CD4-positive, alpha-beta T cell (primary cell): ENCODE measurements around the gene TOPORS. TPM values are rescaled to one million over a fixed set of nuclear protein-coding genes. Genes with fewer than 3 reads are reported as not detected.

Experiments
- ATAC-seq: fragments of 200-7000 bp; cut with Tn5 transposase; one replicate; pipeline ENCODE4 v1.10.0; 2022; ENCODE audit warnings: mild to moderate bottlenecking; ENCODE audit not compliant: poor library complexity
- CTCF ChIA-PET: fragments of 350-600 bp; sonication (Branson Sonifier 250); formaldehyde crosslinking; loops from one replicate; lab custom pipeline; 2021; ENCODE audit warnings: antibody characterized with exemption, inconsistent platforms; lab: Charles Lee
- POLR2A ChIA-PET: fragments of 350-600 bp; sonication (Branson Sonifier 250); formaldehyde crosslinking; loops from one replicate; lab custom pipeline; 2021; ENCODE audit warnings: antibody characterized with exemption, inconsistent platforms; lab: Charles Lee
- DNase-seq, 14 experiments: peaks; one replicate each; pipeline ENCODE4 v3.0.0-alpha.2; 2013 to 2020; ENCODE audit warnings: mixed read lengths in 2 of 14
- H3K27ac ChIP-seq, 2 donors: one replicate each; pipeline versions ENCODE4 v1.5.1 to v1.7.0; 2013; ENCODE audit warnings: low read length in 2 of 2, low read depth in 1 of 2, mild to moderate bottlenecking in 1 of 2
- H3K27me3 ChIP-seq, 2 experiments: 1 replicate in 1 of 2; 2 replicates in 1 of 2; pipeline versions ENCODE4 v1.6.1 to v1.7.0; 2013; ENCODE audit warnings: low read length in 2 of 2, control low read depth in 1 of 2, mild to moderate bottlenecking in 1 of 2, moderate library complexity in 1 of 2; ENCODE audit not compliant: insufficient read depth in 2 of 2, control insufficient read depth in 1 of 2
- H3K36me3 ChIP-seq: one replicate; pipeline ENCODE4 v1.6.1; 2013; ENCODE audit warnings: low read length, control low read depth; ENCODE audit not compliant: insufficient read depth
- H3K4me1 ChIP-seq: one replicate; pipeline ENCODE4 v1.6.1; 2013; ENCODE audit warnings: low read length, control low read depth; ENCODE audit not compliant: insufficient read depth
- H3K4me3 ChIP-seq: one replicate; pipeline ENCODE4 v1.5.1; 2013; ENCODE audit warnings: mild to moderate bottlenecking, low read length, moderate library complexity
- H3K9me3 ChIP-seq, 2 experiments: 1 replicate in 1 of 2; 2 replicates in 1 of 2; pipeline versions ENCODE4 v1.6.1 to v1.7.0; 2013; ENCODE audit warnings: low read length in 2 of 2, mild to moderate bottlenecking in 2 of 2, control low read depth in 1 of 2, moderate library complexity in 1 of 2; ENCODE audit not compliant: control insufficient read depth in 1 of 2, insufficient read depth in 1 of 2
- H3K27ac Mint-ChIP-seq: one replicate; pipeline ENCODE4 v1.8.0; 2020; ENCODE audit warnings: mixed read lengths
- H3K27me3 Mint-ChIP-seq: one replicate; pipeline ENCODE4 v1.8.0; 2021; ENCODE audit warnings: mixed read lengths
- H3K36me3 Mint-ChIP-seq: one replicate; pipeline ENCODE4 v1.8.0; 2021; ENCODE audit warnings: low read depth, mixed read lengths
- H3K4me1 Mint-ChIP-seq: one replicate; pipeline ENCODE4 v1.8.0; 2021; ENCODE audit warnings: low read depth, mixed read lengths
- H3K4me3 Mint-ChIP-seq: one replicate; pipeline ENCODE4 v1.8.0; 2020; ENCODE audit warnings: mild to moderate bottlenecking, mixed read lengths
- H3K9me3 Mint-ChIP-seq: one replicate; pipeline ENCODE4 v1.8.0; 2020; ENCODE audit warnings: mixed read lengths
- CTCF ChIP-seq: fragments of 200-600 bp; IDR thresholded peaks from one replicate; pipeline ENCODE4 v1.8.0; 2022; ENCODE audit warnings: antibody characterized with exemption, mild to moderate bottlenecking
- intact Hi-C, 2 experiments: fragments of 100-400 bp; cut with DNase I in 1 of 2; cut with micrococcal nuclease in 1 of 2; formaldehyde crosslinking; loops; one replicate each; pipeline versions ENCODE4 v1.15.1 to v1.9.0; 2023 to 2025; cut with DNase I, micrococcal nuclease
- total RNA-seq, 174 experiments: library from RNA in 2 of 174; stranded (reverse) in 2 of 174; gene quantifications; one replicate each; pipeline ENCODE4 v1.2.3 and lab custom pipeline; 2021 to 2026

The TOPORS gene
- total RNA-seq, 2 experiments from 2014 or later: 40.8 to 41.8 TPM

DNA sequence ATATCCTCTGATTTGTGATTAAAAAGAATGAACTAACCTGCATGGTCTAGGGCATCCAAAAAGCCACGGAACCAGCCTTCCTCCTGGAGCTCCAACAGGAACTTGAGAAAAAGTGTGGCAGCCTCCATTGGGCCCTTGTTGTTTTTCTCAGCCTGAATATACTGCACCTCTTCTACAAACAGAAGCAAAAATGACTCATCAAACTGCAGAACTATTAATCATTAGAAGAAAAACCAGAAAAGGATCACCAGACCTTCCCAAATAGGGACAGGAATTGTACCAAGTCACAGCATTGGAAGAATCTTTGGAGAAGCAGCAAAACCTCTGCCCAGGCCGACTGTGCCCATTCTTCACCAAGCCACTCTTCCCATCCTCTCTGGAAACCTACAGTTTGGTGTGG, 51.6 kb downstream of the TOPORS start:
- CTCF ChIA-PET: interaction anchor here (0.9 kb wide), 1 partner anchor 9 kb away, joined by 3 read pairs; no protein-coding TSS in a partner anchor

GRCh38 chr9:32497921-32498320, 54.5 kb downstream of the TOPORS start:
- Histone ChIP-seq H3K4me3 (no peak overlapping the region), H3K9me3 (no peaks in the 10 kb centered on the region), H3K4me1 (no peaks in the 10 kb centered on the region), H3K36me3 (peaks cover 58% of the 10 kb centered on the region), H3K27ac (no peak overlapping the region), H3K27me3 (no peaks in the 10 kb centered on the region)
- Mint-ChIP-seq H3K27me3 (no peaks in the 10 kb centered on the region), H3K4me1 (peaks cover 11% of the 10 kb centered on the region), H3K9me3 (no peaks in the 10 kb centered on the region), H3K27ac (no peak overlapping the region), H3K4me3 (no peak overlapping the region), H3K36me3 (peaks cover 78% of the 10 kb centered on the region)
- ChIA-PET CTCF (interaction anchor here (1.2 kb wide), 1 partner anchor 11 kb away, joined by 3 read pairs; no protein-coding TSS in a partner anchor), POLR2A (no interaction called here)
- intact Hi-C loops: no loop called here
- TF ChIP-seq CTCF: no peak
- ATAC-seq (no peak), DNase-seq (no peak)

More for the DNA sequence above, 51.6 kb downstream of the TOPORS start:
- Mint-ChIP-seq H3K4me1 (peaks cover 14% of the 10 kb centered on the region), H3K36me3 (peaks cover 64% of the 10 kb centered on the region), H3K27me3 (no peaks in the 10 kb centered on the region), H3K4me3 (no peak overlapping the region), H3K9me3 (no peaks in the 10 kb centered on the region), H3K27ac (no peak overlapping the region)
- no peak for DNase-seq
- TF ChIP-seq CTCF: no peak
- intact Hi-C loops: no loop called here
- no peaks in the 10 kb centered on the region for H3K9me3 ChIP-seq
- H3K36me3 ChIP-seq: peaks cover 54% of the 10 kb centered on the region
- H3K4me3 ChIP-seq: no peak overlapping the region
- no peak overlapping the region for H3K27ac ChIP-seq
- ATAC-seq: no peak
- no peaks in the 10 kb centered on the region for H3K27me3 ChIP-seq
- H3K4me1 ChIP-seq: no peaks in the 10 kb centered on the region
- POLR2A ChIA-PET: no interaction called here

DNA sequence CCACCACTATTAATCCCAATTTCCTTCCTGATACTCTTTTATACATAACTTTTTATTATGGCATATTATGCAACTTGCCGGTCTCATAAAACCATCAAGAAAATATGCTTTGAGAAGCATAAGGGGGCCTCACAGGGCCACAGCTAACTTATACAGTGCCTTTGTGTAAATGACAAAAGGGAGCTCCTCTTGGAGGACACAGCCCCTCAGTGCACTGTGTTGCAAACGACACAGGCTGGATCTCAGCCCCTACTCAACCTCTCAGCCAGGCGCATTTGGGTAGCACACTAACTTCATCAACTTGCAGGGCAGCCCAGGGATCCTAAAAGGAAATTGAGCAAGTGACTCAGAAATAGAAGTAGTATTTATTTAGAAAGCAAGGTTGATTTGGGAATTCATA, 61.8 kb downstream of the TOPORS start:
- DNase-seq (no peak), ATAC-seq (no peak)
- intact Hi-C loops: no loop called here
- Histone ChIP-seq H3K4me1 (no peaks in the 10 kb centered on the region), H3K36me3 (peaks cover 70% of the 10 kb centered on the region), H3K4me3 (no peak overlapping the region), H3K9me3 (no peaks in the 10 kb centered on the region), H3K27ac (no peak overlapping the region), H3K27me3 (no peaks in the 10 kb centered on the region)
- H3K27ac Mint-ChIP-seq: no peak overlapping the region
- H3K36me3 Mint-ChIP-seq: peaks cover 86% of the 10 kb centered on the region
- no peak overlapping the region for H3K4me3 Mint-ChIP-seq
- no peaks in the 10 kb centered on the region for H3K4me1 Mint-ChIP-seq
- no peak for TF ChIP-seq CTCF
- no peaks in the 10 kb centered on the region for H3K9me3 Mint-ChIP-seq
- ChIA-PET CTCF (no interaction called here), POLR2A (no interaction called here)
- H3K27me3 Mint-ChIP-seq: no peaks in the 10 kb centered on the region

Other genes with a start within 250 kb of the TOPORS start
- gene ACO1, start 167.9 kb downstream of the TOPORS start, total RNA-seq: 1 to 10 TPM; 3.1 TPM
- 1 to 10 TPM; 4.9 to 5.0 TPM for gene RIGI, start 26.4 kb downstream of the TOPORS start, total RNA-seq
- 10 to 100 TPM; 12.7 to 16.8 TPM for gene SMIM27, start 259 bp downstream of the TOPORS start, total RNA-seq
- 10 to 100 TPM; 11.9 to 12.3 TPM for gene NDUFB6, start 20.6 kb upstream of the TOPORS start, total RNA-seq
- under 1 TPM in 1 of 2 experiments, not detected in 1; 0.06 TPM for gene TAF1L, start 83.1 kb upstream of the TOPORS start, total RNA-seq
- not detected for gene TMEM215, start 231.0 kb upstream of the TOPORS start, total RNA-seq